ENCODE results near the gene CCDC154. TPM values are rescaled to one million over a fixed set of nuclear protein-coding genes. Genes with fewer than 3 reads are reported as not detected.

Gene CCDC154
- total RNA-seq, 4 donors from 2014 or later, result 0.48 to 5.3 (median 0.51) TPM; not detected in 1

GRCh38 chr16:1435921-1436697, 8.2 kb downstream of the CCDC154 start:
- TF ChIP-seq POLR2A (IDR thresholded peaks at IDR 0.05) (no peak), CTCF (IDR thresholded peaks at IDR 0.05) (no peak)
- intact Hi-C loops (cut with DNase I; ENCODE audit: low total_unique reads), result no loop called here
- H3K36me3 ChIP-seq, result no peaks in the 10 kb centered on the region
- no peaks in the 10 kb centered on the region for H3K27me3 ChIP-seq
- no peak overlapping the region for H3K27ac ChIP-seq
- no peak overlapping the region for H3K4me3 ChIP-seq
- no peak for DNase-seq
- no peaks in the 10 kb centered on the region for H3K9me3 ChIP-seq
- H3K4me1 ChIP-seq, result no peaks in the 10 kb centered on the region

- H3K27ac ChIP-seq, result no peak overlapping the region
- DNase-seq, result no peak
- TF ChIP-seq CTCF (IDR thresholded peaks at IDR 0.05), result no peak
- no peak for TF ChIP-seq POLR2A (IDR thresholded peaks at IDR 0.05)
- no peaks in the 10 kb centered on the region for H3K4me1 ChIP-seq
- intact Hi-C loops (cut with DNase I; ENCODE audit: low total_unique reads), result no loop called here
- H3K4me3 ChIP-seq, result no peak overlapping the region
- H3K36me3 ChIP-seq, result no peaks in the 10 kb centered on the region
- H3K9me3 ChIP-seq, result no peaks in the 10 kb centered on the region
- no peaks in the 10 kb centered on the region for H3K27me3 ChIP-seq
Measured at GRCh38 chr16:1434644-1435592, 9.4 kb downstream of the CCDC154 start.

- no peak overlapping the region for H3K4me3 ChIP-seq
- no peaks in the 10 kb centered on the region for H3K36me3 ChIP-seq
- no peaks in the 10 kb centered on the region for H3K27me3 ChIP-seq
- no peaks in the 10 kb centered on the region for H3K4me1 ChIP-seq
- intact Hi-C loops (cut with DNase I; ENCODE audit: low total_unique reads), result no loop called here
- TF ChIP-seq CTCF (IDR thresholded peaks at IDR 0.05) (no peak), POLR2A (IDR thresholded peaks at IDR 0.05) (no peak)
- DNase-seq, result no peak
- H3K9me3 ChIP-seq, result no peaks in the 10 kb centered on the region
- H3K27ac ChIP-seq, result no peak overlapping the region
Measured at GRCh38 chr16:1433756-1434155, 10.6 kb downstream of the CCDC154 start.

GRCh38 chr16:1433263-1433560, 11.1 kb downstream of the CCDC154 start:
- Histone ChIP-seq H3K27ac (no peak overlapping the region), H3K9me3 (no peaks in the 10 kb centered on the region), H3K4me1 (no peaks in the 10 kb centered on the region), H3K36me3 (no peaks in the 10 kb centered on the region), H3K27me3 (no peaks in the 10 kb centered on the region), H3K4me3 (no peak overlapping the region)
- DNase-seq, result no peak
- TF ChIP-seq POLR2A (IDR thresholded peaks at IDR 0.05) (no peak), CTCF (IDR thresholded peaks at IDR 0.05) (no peak)
- intact Hi-C loops (cut with DNase I; ENCODE audit: low total_unique reads), result no loop called here

Data from uterus (tissue), 4 donors.